ENCODE measurements around the gene LATS1.
"Not testable (repeated sequence)": the region's sequence is repeated elsewhere in the genome, so short reads cannot be mapped to it uniquely, and the experiment has no call there.

The LATS1 gene

GRCh38 chr6:149686230-149686629, 31.7 kb downstream of the LATS1 start:
- Histone ChIP-seq H3K27ac (no peak overlapping the region), H2AFZ (no peak overlapping the region), H3K9ac (no peak overlapping the region), H3K4me1 (no peaks in the 10 kb centered on the region), H3K79me2 (peaks cover 7% of the 10 kb centered on the region), H3K9me3 (ENCODE audit: control insufficient read depth, low read length) (no peaks in the 10 kb centered on the region), H3K4me3 (ENCODE audit: low read depth, low read length) (no peak overlapping the region), H3K4me2 (ENCODE audit: low read length) (no peak overlapping the region), H3K27me3 (ENCODE audit: control insufficient read depth, insufficient read depth, low read length) (no peaks in the 10 kb centered on the region), H3K36me3 (ENCODE audit: control insufficient read depth, insufficient read depth, low read length) (no peaks in the 10 kb centered on the region)
- TF ChIP-seq, protein P1, sequence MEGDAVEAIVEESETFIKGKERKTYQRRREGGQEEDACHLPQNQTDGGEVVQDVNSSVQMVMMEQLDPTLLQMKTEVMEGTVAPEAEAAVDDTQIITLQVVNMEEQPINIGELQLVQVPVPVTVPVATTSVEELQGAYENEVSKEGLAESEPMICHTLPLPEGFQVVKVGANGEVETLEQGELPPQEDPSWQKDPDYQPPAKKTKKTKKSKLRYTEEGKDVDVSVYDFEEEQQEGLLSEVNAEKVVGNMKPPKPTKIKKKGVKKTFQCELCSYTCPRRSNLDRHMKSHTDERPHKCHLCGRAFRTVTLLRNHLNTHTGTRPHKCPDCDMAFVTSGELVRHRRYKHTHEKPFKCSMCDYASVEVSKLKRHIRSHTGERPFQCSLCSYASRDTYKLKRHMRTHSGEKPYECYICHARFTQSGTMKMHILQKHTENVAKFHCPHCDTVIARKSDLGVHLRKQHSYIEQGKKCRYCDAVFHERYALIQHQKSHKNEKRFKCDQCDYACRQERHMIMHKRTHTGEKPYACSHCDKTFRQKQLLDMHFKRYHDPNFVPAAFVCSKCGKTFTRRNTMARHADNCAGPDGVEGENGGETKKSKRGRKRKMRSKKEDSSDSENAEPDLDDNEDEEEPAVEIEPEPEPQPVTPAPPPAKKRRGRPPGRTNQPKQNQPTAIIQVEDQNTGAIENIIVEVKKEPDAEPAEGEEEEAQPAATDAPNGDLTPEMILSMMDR (IDR thresholded peaks at IDR 0.05): no peak

GRCh38 chr6:149683256-149683859, 34.5 kb downstream of the LATS1 start:
- Histone ChIP-seq H2AFZ (no peak overlapping the region), H3K9me3 (ENCODE audit: control insufficient read depth, low read length) (no peaks in the 10 kb centered on the region), H3K79me2 (peaks cover 7% of the 10 kb centered on the region), H3K27ac (no peak overlapping the region), H3K9ac (no peak overlapping the region), H3K4me3 (ENCODE audit: low read depth, low read length) (no peak overlapping the region), H3K27me3 (ENCODE audit: control insufficient read depth, insufficient read depth, low read length) (no peaks in the 10 kb centered on the region), H3K4me2 (ENCODE audit: low read length) (no peak overlapping the region), H3K36me3 (ENCODE audit: control insufficient read depth, insufficient read depth, low read length) (no peaks in the 10 kb centered on the region), H3K4me1 (no peaks in the 10 kb centered on the region)
- TF ChIP-seq, protein P1 (IDR thresholded peaks at IDR 0.05): no peak

DNA sequence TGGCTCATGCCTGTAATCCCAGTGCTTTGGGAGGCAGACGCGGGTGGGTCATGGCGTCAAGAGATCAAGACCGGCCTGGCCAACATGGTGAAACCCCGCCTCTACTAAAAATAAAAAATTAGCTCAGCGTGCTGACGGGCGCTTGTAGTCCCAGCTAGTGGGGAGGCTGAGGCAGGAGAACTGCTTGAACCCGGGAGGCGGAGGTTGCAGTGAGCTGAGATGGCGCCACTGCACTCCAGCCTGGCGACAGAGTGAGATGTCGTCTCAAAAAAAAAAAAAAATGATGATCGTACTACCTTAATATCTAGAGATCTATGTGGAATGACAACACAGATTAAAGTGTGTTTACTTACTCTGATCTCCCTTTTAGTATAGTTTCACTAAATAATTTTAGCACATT, 36.1 kb downstream of the LATS1 start:
- not testable (repeated sequence) for H3K27ac ChIP-seq; H3K4me3 ChIP-seq (ENCODE audit: low read depth, low read length); H3K36me3 ChIP-seq (ENCODE audit: control insufficient read depth, insufficient read depth, low read length); H3K9ac ChIP-seq; H3K79me2 ChIP-seq; H3K9me3 ChIP-seq (ENCODE audit: control insufficient read depth, low read length); H3K4me1 ChIP-seq; H3K27me3 ChIP-seq (ENCODE audit: control insufficient read depth, insufficient read depth, low read length); H3K4me2 ChIP-seq (ENCODE audit: low read length); H2AFZ ChIP-seq

DNA sequence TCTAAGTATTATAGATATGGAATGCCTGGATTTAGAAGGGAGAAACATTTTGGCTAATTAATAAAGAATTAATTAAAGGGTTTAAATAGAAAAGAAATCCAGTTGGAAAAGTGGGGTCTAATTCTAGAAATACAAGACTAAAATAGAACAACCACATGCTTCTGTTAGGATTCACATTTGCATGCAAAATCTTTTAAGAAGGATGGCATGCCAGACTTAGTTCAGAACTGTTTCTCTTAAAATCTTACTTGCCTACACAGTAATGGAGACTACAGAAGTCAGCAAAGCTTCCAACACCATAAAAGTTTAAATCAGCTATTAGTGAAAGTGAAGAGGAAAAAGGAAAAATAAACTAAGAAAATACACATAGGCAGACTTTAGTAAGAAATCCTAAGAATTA, 36.7 kb downstream of the LATS1 start:
- no peaks in the 10 kb centered on the region for H3K36me3 ChIP-seq (ENCODE audit: control insufficient read depth, insufficient read depth, low read length)

GRCh38 chr6:149680503-149680902, 37.4 kb downstream of the LATS1 start:
- Histone ChIP-seq H3K4me3 (ENCODE audit: low read depth, low read length) (no peak overlapping the region), H3K4me1 (no peaks in the 10 kb centered on the region), H3K4me2 (ENCODE audit: low read length) (no peak overlapping the region), H2AFZ (no peak overlapping the region), H3K36me3 (ENCODE audit: control insufficient read depth, insufficient read depth, low read length) (no peaks in the 10 kb centered on the region), H3K27ac (no peak overlapping the region), H3K9ac (no peak overlapping the region), H3K9me3 (ENCODE audit: control insufficient read depth, low read length) (no peaks in the 10 kb centered on the region), H3K79me2 (peaks cover 3% of the 10 kb centered on the region), H3K27me3 (ENCODE audit: control insufficient read depth, insufficient read depth, low read length) (no peaks in the 10 kb centered on the region)
- TF ChIP-seq, protein P1 (IDR thresholded peaks at IDR 0.05): no peak

More for the DNA sequence above, 36.7 kb downstream of the LATS1 start:
- Histone ChIP-seq H3K4me1 (no peaks in the 10 kb centered on the region), H3K9me3 (ENCODE audit: control insufficient read depth, low read length) (no peaks in the 10 kb centered on the region), H3K27ac (no peak overlapping the region), H3K4me3 (ENCODE audit: low read depth, low read length) (no peak overlapping the region), H2AFZ (no peak overlapping the region), H3K79me2 (peaks cover 6% of the 10 kb centered on the region), H3K27me3 (ENCODE audit: control insufficient read depth, insufficient read depth, low read length) (no peaks in the 10 kb centered on the region), H3K9ac (no peak overlapping the region), H3K4me2 (ENCODE audit: low read length) (no peak overlapping the region)
- TF ChIP-seq, protein P1 (IDR thresholded peaks at IDR 0.05): no peak

DNA sequence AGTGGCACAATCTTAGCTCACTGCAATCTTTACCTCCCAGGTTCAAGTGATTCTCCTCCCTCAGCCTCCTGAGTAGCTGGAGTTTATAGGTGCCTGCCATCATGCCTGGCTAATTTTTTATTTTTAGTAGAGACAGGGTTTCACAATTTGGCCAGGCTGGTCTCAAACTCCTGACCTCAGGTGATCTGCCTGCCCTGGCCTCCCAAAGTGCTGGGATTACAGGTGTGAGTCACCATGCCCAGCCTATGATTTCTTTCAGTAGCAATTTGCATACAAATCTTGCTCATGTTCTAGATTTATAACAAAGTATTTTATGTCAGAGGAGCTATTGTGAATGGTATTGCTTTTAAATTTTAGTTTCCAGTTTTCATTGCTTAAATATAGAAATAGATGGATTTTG, 45.6 kb downstream of the LATS1 start:
- not testable (repeated sequence) for H3K36me3 ChIP-seq (ENCODE audit: control insufficient read depth, insufficient read depth, low read length); H3K79me2 ChIP-seq; H2AFZ ChIP-seq; H3K27ac ChIP-seq; H3K4me1 ChIP-seq; H3K4me3 ChIP-seq (ENCODE audit: low read depth, low read length); H3K9me3 ChIP-seq (ENCODE audit: control insufficient read depth, low read length); H3K4me2 ChIP-seq (ENCODE audit: low read length); H3K9ac ChIP-seq; H3K27me3 ChIP-seq (ENCODE audit: control insufficient read depth, insufficient read depth, low read length)

Data from parathyroid adenoma (tissue), 2 donors.